GM21528 (cell line): Measurements from ENCODE around the gene OR4N2.
"Not testable (repeated sequence)": the region's sequence is repeated elsewhere in the genome, so short reads cannot be mapped to it uniquely, and the experiment has no call there.

Source experiments
- ATAC-seq: cut with Tn5 transposase; IDR thresholded peaks from one replicate; pipeline ENCODE4 v1.9.1; 2021; ENCODE audit warnings: mild to moderate bottlenecking, moderate library complexity; ENCODE audit not compliant: unreplicated experiment, low FRiP score

OR4N2 gene

GRCh38 chr14:19803470-19803869 lies at the start of gene OR4N2:
Gene OR4N2 (plus strand): TSS chr14:19803770. CDS start chr14:19827449, 23,679 bp downstream.
- not testable (repeated sequence) for ATAC-seq

- ATAC-seq = no peak
These were observed 49.4 kb upstream of the OR4N2 start for GRCh38 chr14:19754172-19754571.

DNA sequence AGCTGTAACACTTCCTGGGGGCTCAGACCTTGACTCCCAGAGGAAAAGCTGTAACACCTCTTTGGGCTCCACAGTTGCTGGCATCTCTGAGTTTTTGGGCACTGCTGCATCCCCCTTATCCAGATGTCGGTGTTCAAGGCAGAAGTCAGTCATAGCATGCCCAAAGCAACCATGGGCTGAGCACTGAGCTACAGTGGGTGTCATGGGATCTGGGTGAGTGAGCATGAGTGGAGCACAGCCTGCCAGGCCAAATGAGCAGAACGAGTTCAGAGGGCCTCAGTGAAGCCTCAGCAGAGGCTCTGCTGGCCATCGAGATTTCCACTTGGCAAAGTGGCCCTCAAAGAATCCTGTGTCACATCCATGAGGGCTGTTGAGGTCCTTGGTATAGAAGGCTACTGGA lies 32.1 kb upstream of the OR4N2 start:
- not testable (repeated sequence) for ATAC-seq

- ATAC-seq = no peak
These were observed 31.6 kb upstream of the OR4N2 start for GRCh38 chr14:19771895-19772430.

DNA sequence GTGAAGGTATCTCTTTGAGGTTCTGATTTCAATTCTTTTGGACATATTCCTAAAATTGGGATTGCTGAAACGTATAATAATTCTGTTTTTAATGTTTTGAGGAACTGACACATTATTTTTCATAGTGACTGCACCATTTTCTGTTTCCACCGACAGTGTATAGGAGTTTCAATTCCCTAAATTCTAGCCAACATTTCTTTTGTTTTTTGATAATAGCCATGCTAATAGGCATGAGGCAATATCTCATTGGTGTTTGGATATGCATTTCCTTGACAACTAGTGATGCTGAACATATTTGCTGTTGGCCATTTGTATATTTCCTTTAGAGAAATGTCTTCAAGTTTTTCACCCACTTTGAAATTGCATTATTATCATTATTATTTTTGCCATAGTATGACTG lies 31.1 kb upstream of the OR4N2 start:
- ATAC-seq = not testable (repeated sequence)

DNA sequence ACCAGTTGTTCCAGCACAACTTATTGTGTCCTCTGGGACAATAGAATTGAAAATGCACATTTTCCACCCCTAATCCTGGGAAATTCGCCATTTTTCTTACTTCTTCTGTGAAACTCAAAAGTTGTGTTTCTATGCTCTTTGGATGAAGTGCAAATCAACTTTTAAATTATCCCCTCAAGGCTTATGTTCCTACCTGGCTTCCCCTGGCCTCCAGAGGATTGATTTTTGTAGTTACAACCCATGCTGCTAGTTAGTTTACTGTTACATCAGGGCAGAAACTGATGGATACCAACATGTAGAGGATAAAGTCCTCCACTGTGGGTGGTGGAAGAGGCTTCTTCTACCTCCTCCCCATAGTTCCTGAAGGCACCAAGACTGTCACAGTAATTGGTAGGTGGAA lies 30.4 kb upstream of the OR4N2 start, which contains the start of gene OR4M1:
TSS of gene OR4M1 (plus strand) at position 301 of the 400 bp plus-strand sequence. CDS start 6,819 bp downstream, outside the sequence.
- not testable (repeated sequence) for ATAC-seq

GRCh38 chr14:19775587-19775986 lies 28.0 kb upstream of the OR4N2 start:
- no peak for ATAC-seq

DNA sequence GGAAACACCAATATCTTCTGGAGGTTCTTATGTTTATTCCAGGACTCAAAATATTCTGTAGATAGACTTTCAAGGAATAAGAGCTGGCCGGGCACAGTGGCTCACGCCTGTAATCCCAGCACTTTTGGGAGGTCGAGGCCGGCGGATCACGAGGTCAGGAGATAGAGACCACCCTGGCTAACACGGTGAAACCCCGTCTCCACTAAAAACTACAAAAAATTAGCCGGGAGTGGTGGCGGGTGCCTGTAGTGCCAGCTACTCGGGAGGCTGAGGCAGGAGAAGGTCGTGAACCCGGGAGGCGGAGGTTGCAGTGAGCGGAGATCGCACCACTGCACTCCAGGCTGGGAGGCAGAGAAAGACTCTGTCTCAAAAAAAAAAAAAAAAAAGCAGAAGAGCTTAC lies 17.7 kb upstream of the OR4N2 start:
- ATAC-seq = not testable (repeated sequence)

DNA sequence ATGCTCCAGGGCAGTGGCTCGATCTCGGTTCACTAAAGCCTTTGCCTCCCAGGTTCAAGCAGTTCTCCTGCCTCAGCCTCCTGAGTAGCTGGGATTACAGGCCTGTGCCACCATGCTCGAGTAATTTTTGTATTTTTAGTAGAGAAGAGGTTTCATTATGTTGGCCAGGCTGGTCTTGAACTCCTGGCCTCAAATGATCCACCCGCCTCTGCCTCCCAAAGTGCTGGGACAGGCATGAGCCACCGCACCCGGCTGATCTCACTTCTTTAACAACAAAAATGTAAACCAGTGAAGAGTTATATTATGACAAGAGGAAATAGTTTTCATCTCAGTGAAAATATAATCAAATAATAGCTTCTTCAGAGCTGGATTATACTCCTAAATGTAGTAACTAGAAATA lies 16.3 kb upstream of the OR4N2 start:
- ATAC-seq = not testable (repeated sequence)

GRCh38 chr14:19788150-19788549 lies 15.4 kb upstream of the OR4N2 start:
- ATAC-seq = not testable (repeated sequence)

- not testable (repeated sequence) for ATAC-seq
These were observed 7.0 kb upstream of the OR4N2 start for GRCh38 chr14:19796520-19797108.

DNA sequence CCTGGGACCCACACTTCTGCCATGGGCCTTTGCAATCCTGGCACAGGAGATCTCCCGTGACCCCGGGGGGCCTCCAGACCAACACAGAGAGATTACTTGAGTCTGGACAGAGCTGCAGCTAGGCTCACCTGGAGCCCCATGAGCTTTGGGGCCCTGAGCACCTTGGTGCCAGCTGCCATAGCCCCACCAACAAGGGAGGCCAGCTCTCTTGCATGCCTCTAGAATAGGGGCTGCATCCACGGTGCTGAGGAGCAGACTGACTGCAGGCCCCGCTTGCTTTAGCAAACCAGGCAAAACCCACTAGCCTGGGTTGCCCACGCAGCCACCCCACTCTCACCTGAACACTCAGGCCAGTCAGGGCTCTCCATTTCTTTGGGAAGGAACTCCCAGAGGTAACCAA lies 3.7 kb upstream of the OR4N2 start:
- ATAC-seq = no peak

- ATAC-seq = no peak
These were observed 3.1 kb upstream of the OR4N2 start for GRCh38 chr14:19800282-19801117.

- no peak for ATAC-seq
These were observed 2.5 kb upstream of the OR4N2 start for GRCh38 chr14:19801118-19801464.

DNA sequence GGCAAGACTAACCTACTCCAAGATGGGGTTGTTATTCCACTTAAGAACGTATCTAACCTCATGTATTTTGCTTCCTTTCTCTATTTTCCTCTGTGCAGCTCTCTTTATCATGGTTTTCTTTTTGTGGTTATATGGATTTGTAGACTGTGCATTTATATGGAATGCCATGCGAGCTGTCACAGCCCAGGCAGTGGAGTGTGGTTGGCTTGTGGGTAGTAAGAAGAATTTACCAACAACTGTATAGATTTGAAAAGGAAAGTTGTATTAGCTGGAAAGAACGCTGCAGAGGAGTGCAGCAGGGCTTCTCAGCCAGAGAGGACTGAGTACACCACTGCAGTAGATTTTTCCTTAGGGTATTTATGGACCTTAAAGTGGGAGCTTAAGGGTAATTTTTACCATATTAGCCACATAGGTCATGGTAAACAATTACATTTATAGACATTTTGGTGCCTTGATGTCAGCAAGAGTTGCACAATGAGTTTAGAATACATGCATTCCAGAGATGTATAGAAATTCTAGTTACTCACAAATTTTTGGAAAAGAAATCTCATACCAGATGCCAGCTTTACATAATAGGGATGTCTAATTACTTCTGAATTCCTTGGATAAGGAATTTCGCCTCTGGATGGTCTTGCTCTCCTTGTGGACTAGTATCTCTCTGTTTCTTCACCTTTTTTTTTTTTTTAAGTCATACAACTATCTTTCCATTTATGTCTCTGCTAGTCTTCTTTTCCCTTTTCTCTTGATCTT lies 9.8 kb downstream of the OR4N2 start:
- ATAC-seq = not testable (repeated sequence)

DNA sequence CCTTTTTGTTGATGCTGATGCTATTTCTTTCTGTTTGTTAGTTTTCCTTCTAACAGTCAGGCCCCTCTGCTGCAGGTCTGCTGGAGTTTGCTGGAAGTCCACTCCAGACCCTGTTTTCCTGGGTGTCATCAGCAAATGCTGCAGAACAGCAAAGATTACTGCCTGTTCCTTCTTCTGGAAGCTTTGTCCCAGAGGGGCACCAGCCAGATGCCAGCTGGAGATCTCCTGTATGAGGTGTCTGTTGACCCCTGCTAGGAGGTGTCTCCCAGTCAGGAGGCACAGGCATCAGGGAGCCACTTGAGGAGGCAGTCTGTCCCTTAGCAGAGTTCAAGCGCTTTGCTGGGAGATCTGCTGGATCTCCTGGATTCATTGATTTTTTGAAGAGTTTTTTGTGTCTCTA lies 16.3 kb downstream of the OR4N2 start:
- ATAC-seq = not testable (repeated sequence)

DNA sequence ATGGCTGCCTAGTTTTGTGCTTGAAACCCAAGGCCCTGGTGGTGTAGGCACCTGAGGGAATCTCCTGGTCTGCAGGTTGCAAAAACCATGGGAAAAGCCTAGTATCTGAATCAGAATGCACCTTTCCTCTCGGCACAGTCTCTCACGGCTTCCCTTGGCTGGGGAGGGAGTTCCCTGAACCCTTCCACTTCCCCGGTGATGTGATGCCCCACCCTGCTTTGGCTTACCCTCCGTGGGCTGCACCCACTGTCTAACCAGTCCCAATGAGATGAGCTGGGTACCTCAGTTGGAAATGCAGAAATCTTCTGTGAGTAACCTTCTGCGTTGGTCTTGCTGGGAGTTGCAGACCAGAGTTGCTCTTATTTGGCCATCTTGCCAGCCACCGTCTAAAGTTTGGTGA lies 17.4 kb downstream of the OR4N2 start:
- not testable (repeated sequence) for ATAC-seq

- no peak for ATAC-seq
These were observed 19.6 kb downstream of the OR4N2 start for GRCh38 chr14:19823178-19823577.

GRCh38 chr14:19823765-19824164 lies 20.2 kb downstream of the OR4N2 start:
- ATAC-seq = no peak

- not testable (repeated sequence) for ATAC-seq
These were observed 24.2 kb downstream of the OR4N2 start for GRCh38 chr14:19827626-19828244.
